Left renal cortex interstitium (tissue), 4 donors: ENCODE measurements around the gene LEMD2. TPM values are rescaled to one million over a fixed set of nuclear protein-coding genes. Genes with fewer than 3 reads are reported as not detected.

Source experiments
- DNase-seq, 4 donors: peaks; one replicate each; pipeline ENCODE4 v3.0.0-alpha.2; 2013; ENCODE audit warnings: low read depth in 4 of 4, low spot score in 2 of 4, missing footprints in 1 of 4
- polyA plus RNA-seq, 4 donors: library from polyadenylated mRNA; unstranded; fragments of 120-200 nt; gene quantifications; one replicate each; pipeline ENCODE4 v1.2.1, GENCODE V29; 2013; ENCODE audit not compliant: insufficient read length in 4 of 4

LEMD2 gene
- polyA plus RNA-seq, 4 donors: 62.3 to 82.4 (median 71.2) TPM

- no peak for DNase-seq
These were observed 11.2 kb downstream of the LEMD2 start for GRCh38 chr6:33777398-33778388.

DNA sequence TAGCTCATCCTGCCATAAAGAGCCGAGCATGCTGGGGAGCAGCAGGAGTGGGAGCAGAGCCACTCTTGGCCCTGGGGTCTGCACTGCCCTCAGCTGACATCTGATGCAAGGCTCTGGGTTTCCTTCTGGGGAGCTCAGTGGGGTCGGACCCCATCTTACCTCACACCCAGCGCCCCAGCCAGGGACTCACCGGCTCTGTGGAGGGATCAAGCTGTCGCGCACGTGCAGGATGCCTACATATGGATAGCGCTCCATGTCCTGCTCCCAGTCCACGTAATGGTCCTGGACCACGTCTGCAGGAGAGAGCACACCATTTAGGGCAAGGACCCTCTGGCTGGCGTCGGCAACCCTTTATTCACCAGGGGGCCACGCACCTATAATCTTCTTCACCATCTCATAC, 12.2 kb downstream of the LEMD2 start:
- DNase-seq: no peak

DNA sequence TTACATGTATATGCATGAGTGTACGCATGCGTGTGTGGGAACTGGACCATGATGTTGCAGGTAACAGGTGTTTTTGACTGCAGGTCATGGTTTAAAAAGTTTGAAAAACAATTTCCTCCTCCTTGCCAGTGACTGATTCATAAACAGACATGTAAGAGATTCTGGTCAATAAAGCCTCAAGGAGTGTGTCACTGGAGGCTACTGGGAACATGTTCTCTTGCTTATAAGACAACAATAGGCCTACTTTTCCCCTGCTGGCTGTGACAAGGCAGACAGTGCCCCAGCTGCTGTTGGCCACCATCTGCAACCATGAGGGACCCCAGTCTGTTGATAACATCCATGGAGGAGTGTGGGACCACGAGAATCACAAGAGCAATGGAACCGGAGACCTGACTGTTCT, 12.7 kb downstream of the LEMD2 start:
- no peak for DNase-seq

DNA sequence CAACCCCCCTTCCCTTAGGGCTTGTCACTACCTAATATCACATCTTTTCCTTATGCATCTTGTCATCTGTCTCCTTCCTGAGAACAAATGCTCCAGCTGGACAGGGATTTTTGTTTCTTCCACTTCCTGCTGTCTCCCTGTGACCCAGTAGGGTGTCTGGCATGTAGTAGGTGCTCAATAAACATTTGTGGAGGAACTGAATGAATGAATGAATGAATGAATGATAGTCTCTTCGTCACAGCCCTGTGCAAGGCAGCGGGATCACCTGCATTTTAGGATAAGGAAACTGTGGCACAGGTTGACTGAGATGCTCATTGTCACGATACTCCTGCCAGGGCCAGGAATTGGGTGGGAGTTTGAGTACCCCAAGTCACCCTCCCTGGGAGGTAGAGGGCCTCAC, 14.2 kb downstream of the LEMD2 start:
- DNase-seq: no peak

DNA sequence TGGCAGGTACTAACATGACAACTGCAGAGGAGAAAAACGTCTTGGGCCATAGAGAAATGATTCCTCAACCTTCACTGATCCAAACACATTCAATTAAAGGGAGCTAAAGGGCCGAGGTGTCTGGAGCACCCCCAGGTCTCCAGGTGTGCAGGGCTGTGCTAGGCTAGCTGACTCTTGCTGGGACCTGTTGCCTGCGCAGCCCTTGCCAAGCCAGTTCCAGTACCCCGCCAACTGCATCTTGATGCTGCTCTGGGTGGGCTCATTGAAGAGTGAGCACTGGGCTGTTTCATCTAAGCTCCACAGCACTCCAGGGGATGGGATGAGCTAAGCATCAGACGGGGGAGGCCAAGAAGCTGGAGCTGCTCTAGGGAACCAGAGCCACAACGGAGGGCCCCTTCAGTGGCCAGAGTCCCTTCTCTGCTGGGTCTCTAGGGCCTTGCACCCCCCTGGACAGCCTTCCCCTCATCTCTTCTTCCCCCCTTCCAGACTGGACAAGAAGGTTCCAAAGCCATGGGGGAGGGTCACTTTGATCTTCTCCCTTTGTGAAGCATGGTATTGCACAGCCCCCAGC, 15.9 kb downstream of the LEMD2 start:
- DNase-seq: no peak

GRCh38 chr6:33772082-33772830, 16.7 kb downstream of the LEMD2 start:
- DNase-seq: no peak

- peak in 2 of 4 donors; percentile 68 for DNase-seq
These were observed 17.5 kb downstream of the LEMD2 start for GRCh38 chr6:33771146-33772081.

- DNase-seq: no peak
These were observed 18.1 kb downstream of the LEMD2 start for GRCh38 chr6:33770833-33771145.

- DNase-seq: no peak
These were observed 18.7 kb downstream of the LEMD2 start for GRCh38 chr6:33770124-33770832.

DNA sequence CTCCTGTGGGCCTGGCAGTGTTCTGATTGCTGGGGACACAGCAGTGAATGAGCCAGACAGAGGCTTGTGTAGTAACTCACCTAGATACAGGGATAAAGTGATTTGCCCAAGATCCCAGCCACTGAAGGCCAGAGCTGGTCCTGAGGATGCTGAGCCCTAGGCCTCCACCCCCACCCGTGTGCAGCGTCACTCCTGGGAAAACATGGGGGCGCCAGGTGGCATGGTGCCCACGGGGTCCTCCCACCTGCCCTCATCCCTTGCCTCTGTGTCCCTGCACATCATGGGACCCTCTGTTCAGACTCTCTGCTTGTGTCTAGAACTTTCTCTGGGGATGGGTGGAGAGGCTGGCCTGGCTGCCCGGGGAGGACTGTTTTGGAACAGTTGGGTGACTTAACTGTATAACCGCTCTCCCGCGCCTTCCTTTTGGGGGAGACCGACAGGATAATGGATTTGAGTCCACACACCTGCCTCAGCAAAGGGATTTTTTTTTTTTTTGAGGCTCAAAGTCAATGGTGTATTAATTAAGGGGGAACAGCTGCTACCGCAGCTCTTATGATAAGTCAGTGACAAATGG, 19.6 kb downstream of the LEMD2 start:
- DNase-seq: no peak

DNA sequence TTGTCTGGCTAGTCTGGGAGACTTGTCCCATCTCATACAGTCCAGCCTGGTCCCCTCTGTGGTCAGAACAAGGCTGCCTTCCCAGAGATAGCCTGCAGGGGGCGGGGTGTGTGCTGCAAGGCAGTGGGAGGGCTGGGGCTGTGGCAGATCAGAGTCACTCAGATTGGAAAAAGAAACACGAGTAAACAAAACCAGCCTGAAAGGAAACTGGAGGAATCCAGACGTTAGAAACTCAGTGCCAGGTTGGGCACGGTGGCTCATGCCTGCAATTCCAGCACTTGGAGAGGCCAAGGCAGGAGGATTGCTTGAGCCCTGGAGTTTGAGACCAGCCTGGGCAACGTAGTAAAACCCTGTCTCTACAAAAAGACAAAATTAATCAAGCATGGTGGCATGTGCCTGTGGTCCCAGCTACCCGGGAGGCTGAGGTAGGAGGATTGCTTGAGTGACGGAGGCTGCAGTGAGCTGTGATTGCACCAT, 20.2 kb downstream of the LEMD2 start:
- no peak for DNase-seq

- no peak for DNase-seq
These were observed 21.7 kb downstream of the LEMD2 start for GRCh38 chr6:33766921-33767907.

DNA sequence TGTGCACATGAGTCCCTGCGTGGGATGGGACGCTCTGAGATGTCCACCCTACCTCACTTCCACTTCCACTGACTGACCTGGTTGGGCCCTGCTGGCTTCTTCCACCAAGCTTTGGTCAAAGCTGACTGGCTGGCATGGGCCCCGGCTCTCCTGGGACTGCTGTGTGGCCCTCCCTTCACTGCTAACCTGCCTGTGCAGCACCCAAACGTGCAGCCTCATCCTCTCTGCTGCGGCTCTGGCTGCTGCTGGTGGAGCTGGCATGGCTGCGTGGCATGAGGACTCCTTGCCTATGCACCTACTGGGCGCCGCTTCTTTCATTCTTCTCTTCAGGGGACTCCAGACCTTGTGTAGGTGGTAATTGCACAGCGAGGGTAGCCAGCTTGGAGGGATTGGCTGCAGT, 23.6 kb downstream of the LEMD2 start:
- DNase-seq: no peak

- no peak for DNase-seq
These were observed 24.9 kb downstream of the LEMD2 start for GRCh38 chr6:33764036-33764435.

DNA sequence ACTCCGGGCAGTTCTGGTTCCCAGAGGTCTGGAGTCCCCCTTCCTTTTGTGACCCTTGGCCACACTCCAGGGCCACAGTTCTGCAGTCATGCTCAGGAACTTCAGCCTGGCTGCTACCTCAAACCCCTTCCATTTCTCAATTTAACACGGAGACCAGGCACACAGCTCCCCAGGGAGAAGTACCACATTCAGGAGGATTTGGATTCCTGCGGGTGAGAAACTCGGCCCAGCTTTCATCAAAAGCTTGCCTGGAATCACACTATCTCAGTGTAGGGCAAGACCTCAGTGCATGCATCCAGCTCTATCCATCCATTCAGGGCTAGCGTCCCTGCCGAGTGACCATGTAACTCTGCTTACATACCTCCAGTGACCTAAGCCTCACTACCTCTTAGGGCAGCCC, 25.4 kb downstream of the LEMD2 start:
- no peak for DNase-seq

GRCh38 chr6:33762713-33763112, 26.2 kb downstream of the LEMD2 start:
- no peak for DNase-seq

- DNase-seq: no peak
These were observed 26.9 kb downstream of the LEMD2 start for GRCh38 chr6:33761922-33762629.

DNA sequence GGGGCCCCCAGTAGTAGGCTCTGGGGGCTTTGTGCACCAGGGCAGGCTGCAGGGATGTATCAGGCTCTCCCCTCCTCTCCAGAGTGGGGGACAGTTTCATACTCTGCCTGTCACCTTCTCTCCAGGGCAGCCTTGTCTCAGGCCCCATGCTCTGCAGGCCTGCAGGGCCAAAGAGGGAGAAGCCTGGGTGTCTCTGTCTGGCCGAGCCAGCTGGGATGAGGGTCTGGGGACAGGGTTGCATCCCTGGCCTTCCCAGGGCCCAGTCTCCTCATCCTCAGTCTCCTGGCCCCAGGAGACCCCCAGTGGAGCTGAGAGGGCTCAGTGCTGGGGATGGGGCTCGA, 27.4 kb downstream of the LEMD2 start:
- no peak for DNase-seq
